CD4-positive, alpha-beta T cell treated with Interleukin-15 for 1 hour (primary cell): Measurements from ENCODE around the gene LNX1.

ENCODE experiments used
- DNase-seq: peaks from one replicate; pipeline ENCODE4 v3.0.0-alpha.2; 2020

The LNX1 gene

DNA sequence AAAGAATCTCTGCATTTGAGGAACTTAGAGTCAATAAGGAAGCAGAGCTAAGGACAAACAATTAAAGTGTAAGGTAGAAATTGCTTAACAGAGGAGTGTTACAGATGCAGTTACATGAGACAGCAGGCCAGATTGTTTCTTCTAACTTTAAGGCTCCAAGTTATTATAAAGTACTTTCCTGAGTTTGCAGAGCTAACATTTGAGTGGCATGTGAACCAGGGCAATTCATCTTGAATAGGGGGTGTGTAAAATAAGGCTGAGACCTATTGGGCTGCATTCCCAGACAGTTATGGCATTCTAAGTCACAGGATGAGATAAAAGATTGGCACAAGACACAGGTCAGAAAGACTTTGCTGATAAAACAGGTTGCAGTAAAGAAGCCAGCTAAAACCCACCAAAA lies 7.6 kb upstream of the LNX1 start:
- DNase-seq, result no peak

DNA sequence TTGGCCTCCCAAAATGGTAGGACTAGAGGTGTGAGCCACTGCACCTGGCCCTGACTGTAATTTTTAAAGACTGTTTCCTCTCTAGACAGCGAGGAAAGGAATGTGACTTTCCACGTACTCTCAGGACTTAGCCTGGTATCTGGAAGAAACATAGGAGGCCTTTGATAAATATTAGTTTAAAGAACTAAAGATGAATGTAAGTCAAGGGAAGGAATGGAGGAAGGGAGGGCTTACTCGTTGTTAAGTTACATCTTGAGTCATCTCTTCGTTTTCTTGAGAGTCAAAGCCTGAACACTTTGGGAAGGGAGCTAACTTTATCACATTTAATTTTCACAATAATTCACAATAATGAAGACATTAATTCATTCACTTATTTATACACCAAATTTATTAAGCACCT lies 7.2 kb upstream of the LNX1 start:
- DNase-seq, result no peak

DNA sequence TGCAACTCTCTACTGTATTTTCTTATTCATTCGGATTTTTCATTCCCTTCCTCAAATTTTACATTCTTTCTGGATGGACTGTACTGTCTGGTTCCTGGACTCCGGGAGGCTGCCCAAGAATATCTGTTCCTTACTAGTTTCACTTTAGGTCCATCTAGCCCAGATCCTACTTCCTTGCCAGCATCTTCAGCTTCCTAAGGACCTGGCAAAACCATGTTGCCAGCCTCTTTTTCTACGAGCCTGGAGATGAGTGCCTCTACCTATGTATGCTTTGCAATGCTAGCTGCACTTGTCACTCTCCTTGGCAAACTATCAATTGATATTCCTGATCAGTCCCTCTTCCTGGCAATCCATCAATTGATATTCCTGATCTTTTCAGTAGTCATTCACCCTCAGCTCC lies 5.6 kb upstream of the LNX1 start:
- DNase-seq, result no peak

DNA sequence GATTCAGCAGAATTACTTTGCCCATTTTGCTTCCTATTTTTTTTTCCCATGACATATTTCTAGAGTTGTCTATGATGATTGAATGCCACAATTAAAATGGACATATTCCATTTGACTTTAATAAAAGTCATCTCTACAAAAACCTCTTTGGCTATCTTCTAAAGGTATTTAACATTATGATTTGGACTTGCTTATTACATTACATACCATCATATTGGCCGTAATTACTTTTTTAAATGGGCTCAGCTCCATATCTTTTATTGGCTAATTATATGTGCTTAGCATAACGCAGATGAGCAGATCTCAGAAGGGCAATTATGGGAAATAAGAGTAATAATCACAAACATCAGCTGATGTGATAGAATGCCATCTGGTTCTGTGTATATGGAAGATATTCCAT lies 4.5 kb upstream of the LNX1 start:
- DNase-seq, result no peak

DNA sequence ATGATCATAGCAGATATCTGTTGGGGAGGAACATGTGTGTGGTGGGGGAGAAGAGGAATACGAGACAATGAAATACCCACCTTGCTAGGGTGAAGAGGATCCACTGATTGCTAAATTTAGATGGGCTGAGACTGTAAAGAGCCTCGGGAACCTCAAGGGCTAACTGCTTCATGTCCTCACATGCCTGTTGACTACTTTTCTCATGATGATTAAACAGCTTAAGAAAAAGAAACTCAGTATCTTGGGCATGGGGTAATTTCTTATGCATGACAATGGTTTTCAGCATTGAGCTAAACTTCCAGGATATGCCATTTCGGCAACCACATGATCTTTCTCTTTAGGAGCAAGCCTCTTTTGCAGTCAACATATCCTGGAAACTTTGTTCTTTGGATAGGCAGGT lies 3.9 kb upstream of the LNX1 start:
- DNase-seq, result no peak

DNA sequence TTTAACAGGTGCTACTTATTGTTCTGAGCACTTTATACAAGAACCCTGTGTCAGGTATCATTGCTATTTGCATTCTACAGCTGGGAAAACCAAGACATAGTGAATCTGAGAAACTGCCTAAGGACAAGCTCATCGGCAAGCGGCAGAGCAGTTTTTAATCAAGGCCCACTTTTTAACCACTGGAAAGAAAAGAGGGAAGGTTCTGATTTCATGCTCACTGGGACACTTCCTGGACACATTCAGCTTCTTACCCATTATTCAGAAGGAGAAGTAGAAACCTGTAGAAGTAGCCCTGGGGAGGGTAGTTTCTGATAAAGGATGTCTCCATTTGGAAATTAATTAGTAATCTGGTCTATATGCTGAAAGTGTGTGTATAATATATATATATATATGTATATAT lies 2.5 kb upstream of the LNX1 start:
- DNase-seq, result no peak

DNA sequence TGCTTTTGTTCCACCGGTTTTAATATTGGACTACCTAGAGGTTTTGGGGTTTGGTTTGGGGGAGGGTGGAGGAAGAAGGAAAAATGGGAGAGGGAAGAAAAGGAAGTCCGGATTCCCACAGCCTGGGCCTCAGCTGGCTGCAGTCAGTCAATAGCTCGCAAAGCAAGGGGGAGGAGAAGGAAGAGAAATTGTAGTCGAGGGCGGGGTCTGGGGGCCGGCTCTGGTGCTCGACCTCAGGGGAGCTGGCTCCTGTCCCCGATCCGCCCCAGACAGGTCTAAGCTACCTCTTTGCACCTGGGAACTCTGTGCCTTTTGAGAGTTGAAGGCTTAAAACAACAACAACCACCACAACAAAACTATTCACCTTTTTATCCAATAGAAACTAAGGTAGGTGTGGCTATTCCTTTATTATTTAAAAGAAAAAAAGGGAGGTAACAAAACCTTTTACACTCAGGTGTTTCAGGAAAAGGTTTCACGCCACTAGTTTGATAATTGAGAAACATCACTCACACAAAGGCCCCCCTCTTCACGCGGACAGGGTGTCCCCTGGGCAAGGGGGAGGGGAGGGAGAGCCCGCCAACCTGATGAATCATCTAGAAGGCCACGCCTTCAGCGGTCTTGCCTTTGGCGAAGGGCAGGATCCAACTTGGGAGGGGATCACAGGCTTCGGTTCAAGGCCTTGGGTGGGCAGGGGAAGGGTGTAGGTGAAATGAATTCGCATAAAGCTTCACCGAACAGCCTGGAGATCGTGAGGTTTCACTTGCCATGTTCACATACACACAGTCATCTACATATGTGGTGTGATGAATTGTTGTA lies 1.6 kb upstream of the LNX1 start:
- DNase-seq, result no peak

DNA sequence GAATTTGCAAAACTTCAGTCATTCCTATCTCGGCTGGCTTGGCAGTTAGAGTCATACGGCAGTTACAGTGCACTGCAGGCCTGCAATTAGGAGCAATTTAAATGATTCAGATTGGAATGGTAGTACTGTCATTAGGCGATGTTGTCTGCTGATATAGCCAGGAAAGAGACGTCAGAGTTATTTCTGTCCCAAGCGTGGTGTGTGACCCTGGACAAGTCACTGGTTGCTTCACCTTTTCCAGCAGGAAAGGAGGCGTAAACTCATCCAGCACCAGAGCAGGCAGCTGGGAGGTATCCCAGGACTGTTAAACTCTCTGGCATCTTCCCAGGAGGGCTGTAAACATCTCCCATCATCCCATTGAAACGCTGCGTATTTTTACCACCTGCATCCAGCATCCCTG lies 836 bp upstream of the LNX1 start:
- no peak for DNase-seq

DNA sequence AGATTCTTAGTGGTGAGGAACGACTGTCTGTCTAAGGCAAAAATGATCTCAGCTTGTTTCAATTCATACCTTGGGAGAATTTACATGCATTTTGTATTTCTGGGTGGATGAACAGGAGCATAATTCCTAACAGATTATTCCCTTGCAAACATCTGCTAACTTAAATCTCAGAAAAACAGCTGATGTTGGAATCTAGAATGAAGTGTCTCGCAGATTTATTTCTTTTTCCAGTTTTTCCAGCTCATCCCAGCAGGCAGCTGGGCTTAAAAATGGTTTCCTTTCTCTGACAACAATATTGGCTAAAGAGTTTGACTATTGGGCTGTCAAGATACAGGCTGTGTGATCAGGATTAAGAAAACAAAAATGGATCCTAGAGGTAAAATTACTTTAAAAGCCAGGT lies 1.1 kb downstream of the LNX1 start:
- no peak for DNase-seq

DNA sequence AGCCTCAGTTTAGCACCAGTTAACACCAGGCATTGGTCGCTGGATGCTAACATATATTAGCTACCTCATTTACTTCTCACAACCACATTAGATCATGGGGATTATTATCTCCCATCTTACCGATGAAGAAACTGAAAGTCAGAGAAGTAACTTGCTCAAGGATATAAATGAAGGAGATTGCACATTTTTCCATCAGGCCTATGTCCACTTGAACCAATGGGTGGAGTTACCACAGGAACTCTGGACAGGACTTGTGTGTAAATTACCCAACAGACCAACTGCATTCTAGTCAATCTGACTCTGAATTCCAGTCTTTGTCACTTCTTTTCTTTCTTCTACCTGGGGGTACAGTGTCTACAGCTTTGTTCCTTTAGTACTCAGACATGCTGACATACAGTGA lies 1.8 kb downstream of the LNX1 start:
- DNase-seq, result no peak

DNA sequence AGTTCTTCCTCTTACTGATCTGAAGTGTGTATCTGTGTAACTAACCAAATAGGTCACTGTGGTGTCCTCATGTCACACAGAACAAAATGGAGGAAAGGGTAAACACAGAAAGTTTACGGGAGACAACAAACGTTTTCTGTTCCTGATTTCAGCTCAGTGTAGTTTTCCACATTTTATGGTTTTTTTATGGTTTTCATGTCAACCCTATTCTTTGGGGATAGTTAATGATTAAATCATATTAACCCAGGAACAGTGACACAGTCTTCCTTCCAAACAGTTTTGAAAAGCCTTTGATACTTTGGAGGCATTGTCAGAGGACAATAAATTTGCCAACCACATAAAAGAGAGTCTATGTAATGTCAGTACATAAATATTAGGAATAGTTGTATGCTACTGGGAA lies 4.2 kb downstream of the LNX1 start:
- no peak for DNase-seq

DNA sequence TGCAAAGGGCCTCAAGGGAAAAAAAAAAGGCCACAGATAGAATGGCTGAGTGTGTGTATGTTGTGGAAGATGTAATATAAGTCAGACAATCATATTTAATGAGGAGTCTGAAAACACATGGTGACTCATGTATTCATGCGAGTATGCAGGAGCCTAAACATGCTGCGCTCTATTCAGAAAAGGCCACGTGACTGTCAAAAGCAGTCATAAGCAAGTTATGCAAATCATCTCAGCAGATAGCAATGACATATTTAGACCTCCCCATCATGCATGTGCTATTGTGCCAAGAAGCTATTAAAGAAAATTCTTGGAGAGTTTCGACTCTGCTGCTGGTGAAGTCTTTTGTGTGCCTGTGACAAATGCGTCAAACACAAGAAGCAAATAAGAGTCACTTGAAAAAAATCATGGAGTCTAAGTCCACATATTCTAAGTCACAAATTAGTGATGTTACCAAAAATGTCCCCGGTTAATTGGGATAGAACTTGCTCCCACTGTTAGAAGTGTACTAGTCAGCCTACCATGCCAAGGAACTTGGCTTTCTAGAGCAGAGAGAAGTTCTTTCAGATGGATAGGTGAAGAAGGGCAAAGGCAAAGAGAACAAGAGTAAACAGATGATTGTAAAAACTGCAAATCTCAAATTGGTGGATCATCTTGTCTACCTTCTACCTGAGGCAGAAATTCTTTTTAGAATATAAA lies 5.0 kb downstream of the LNX1 start:
- DNase-seq, result no peak

DNA sequence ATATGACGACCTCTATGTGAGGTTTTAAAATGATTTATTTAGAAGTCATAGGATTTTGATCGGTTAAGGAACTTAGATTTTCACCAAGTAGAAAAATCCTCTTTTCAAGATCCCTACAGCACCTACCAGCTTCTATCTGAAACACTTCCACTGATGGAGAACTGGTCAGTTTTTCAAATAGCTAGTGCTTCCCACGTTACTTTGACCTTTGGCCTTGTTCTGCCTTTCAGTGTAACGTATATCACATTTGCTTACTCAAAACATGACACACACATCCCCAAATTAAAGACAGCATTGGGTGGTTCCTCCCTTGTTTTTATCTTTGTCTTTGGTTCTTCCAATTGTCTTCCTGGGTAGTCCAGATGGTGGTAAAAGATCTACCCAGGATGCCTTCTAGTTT lies 6.6 kb downstream of the LNX1 start:
- no peak for DNase-seq

DNA sequence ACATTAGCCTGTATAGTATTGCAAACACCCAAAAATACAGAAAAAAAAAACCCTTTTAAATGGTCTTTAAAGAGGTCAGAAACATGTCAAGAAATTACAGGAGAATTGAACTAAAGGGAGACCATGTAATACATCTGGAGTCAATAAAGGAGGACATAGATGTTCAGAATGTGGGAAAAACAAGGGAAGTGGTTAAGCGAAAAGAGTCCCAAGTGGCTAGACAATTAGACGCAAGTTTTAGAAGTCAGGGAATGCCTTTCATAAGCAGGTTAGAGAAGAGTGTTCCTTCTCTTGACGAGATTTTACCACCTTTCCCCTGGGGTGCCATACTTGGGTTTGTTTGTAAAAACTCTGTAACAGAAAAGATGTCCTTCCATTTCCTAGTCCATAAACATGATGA lies 7.8 kb downstream of the LNX1 start:
- no peak for DNase-seq

DNA sequence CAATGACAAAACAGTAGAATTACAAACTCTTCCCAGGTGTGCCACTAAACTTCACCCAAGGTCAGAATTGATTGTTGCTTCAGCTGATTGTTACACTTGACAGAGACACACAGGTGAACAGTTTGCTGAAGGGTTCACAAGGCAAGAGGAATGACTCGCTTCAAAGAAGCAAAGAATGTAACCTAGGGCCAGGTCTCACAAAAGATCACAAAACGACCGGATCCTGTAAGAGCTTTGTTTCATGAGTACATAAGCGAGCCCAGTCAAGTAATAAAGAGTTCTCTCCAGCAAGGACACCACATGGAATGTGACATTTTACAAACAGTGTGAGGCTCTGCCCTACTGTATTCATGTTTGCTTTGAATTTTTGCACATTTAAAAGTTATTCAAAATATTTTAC lies 9.1 kb downstream of the LNX1 start:
- no peak for DNase-seq

DNA sequence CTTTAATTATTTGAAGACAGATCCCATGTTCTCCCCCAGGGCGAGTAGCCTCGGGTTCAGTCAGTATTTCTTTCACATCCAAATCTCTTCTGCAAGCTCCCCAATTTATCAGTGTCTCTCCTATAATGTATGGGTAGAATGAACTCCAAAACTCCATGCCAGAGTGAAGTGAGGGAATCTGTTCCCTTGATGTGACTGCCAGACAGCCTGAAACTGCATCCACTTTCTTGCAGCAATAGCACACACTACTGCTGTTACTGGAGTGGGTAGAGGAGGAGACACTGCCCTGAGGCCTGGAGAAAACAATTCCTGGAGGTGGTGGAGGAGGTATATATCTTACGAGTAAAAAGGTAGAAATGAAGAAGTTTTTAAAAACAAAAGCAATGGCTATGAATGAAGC lies 11.0 kb downstream of the LNX1 start:
- DNase-seq, result no peak

DNA sequence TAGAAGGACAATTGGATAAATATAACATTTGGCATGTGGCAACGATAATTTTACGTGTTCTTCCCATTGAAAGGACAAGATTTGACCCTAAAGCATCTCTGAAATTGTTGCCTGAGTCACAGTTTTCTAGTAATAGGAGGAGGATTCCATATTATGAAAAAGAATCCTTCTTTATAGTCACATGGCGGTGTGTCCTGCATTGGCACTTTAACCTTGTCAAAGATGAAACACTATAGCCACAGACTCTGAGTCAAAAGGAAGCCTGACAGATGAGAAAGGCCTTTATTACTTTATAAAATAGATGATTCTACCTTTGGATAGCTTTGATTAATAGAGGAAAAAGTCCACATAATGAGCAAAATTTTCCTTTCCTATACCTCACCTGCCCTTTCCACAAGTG lies 11.5 kb downstream of the LNX1 start:
- no peak for DNase-seq

DNA sequence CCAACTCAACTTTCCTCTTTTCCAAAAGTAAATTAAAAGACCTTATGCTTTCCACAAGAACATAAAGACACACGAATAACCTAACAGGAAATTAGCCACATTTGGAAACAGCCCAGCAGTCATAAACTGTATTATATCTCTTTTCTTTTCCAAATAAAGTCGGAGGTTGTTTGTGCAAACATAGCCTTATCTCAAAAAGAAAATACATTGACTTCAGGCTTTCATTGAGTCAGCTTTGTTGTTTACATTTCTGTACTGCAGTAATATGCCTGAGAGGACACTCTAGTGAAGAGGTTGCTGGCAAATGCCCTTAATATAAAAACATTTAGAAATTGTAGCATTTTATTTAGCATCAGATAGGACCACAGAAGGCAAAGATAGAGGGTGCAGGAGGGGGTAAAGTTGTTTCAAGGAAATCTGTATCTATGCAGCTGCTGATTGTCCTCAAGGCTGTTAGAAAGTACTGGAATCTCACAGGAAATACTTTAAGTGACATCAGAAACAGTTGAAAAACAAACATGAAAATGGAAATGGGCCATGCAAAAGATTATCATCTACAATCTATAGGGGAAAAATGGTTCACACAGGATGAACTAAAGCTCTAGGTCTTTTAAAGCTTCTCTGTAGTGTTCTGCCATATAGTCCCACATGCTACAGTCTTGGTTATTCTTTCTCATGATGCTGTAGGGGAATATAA lies 14.5 kb downstream of the LNX1 start:
- no peak for DNase-seq

DNA sequence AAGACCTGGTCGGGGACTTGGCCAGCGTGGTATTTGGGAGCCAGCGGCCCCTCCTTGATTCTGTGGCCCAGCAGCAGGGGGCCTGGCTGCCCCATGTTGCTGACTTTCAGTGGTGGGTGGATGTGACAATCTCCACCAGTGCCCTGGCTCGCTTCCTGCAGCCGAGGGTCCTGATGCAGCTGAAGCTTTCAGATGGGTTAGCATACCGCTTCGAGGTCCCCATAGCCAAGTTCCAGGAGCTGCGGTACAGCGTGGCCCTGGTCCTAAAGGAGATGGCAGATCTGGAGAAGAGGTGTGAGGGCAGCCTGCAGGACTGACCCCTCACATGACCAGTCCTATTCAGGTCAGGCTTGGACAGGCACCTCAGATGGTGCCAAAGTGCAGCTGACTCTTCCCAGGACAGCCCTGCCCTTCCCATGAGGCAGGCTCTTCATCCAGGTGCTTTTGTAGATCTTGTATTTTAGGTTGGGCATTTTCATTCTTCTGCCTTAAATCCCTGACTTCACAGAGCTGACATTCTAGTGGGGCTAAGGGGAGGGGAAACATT lies 15.1 kb downstream of the LNX1 start:
- no peak for DNase-seq

DNA sequence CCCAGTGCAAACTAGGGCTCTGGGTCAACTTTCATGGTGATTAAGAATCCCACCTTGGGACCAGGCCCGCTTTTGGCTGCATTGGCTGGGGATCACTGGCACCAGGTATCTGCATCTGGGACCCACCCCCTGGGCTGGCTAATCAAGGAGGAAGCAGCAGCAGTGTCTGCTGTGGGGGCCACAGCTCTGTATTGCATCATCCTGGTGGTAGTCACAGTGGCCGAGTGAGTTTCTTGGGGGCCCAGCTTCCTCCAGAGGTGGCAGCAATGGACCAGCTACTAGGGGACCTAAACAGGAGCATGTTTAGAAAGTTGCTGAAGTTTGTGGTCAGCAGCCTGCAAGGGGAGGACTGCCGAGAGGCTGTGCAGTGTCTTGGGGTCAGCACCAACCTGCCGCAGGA lies 15.7 kb downstream of the LNX1 start:
- no peak for DNase-seq

DNA sequence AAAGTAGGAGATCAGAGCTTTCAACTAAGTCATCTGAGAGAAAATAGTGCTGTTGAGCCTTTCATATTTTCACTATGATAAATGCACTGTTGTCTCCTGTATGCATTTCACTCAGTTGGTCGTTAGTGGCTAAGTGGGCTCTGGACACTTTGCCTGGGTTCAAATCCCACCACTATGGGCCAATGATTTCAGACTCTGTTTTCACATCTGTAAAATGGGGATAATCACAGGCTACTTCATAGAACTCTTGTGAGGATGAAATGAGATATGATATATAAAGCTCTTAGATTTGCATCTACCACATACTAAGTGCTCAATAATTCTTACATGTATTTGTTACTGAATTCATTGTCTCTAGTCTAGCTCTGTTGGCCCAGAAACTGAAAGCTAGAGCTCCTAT lies 16.8 kb downstream of the LNX1 start:
- no peak for DNase-seq

DNA sequence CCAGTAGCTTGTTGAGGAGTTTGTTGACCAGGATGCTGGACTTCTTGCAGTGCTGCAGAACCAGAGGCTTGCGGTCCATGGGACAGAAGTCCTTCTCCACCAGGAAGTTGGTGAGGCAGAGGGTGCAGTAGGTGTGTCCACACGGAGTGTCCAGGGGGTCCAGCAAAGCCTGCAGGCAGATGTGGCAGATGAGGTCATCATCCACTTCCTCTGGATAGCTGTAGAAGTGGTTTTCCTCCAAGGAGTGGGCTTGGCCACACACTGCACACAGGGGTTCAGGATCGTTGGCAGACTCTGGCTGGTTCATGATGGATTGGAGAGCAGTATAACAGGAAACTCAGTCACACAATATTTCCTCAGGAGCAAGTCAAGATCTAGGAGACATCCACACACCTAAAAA lies 17.6 kb downstream of the LNX1 start:
- no peak for DNase-seq

DNA sequence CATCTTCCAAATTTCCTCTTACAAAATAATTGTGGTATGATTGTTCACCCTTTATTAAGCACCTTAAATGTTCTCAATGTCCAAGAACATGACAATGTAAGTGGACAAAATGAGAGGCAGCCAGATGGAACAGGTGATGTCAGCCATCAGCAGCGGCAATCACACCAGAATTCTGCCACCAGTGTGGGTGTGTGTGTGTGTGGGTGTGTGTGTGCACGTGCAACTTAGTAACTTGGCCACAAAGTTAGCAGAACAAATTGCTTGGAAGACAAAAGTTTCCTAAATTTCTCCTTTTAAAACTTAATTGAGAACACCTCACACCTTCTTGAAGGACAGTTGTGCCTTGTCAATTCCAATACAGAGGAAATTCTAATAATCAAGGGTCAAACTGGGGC lies 18.7 kb downstream of the LNX1 start:
- no peak for DNase-seq
